H1 (cell line): ENCODE measurements around the gene KCNMA1. TPM values are rescaled to one million over a fixed set of nuclear protein-coding genes. Genes with fewer than 3 reads are reported as not detected.

ENCODE experiments used
- CTCF ChIA-PET: fragments of 300-600 bp; sonication (Branson Sonifier 250); formaldehyde crosslinking; loops from one replicate; lab custom pipeline; 2021; ENCODE audit not compliant: partially characterized antibody; lab: Charles Lee
- POLR2A ChIA-PET: fragments of 300-600 bp; sonication (Branson Sonifier 250); formaldehyde crosslinking; loops from one replicate; lab custom pipeline; 2021; ENCODE audit warnings: inconsistent platforms; ENCODE audit not compliant: partially characterized antibody; lab: Charles Lee
- DNase-seq, 2 experiments: peaks; one replicate each; pipeline versions ENCODE4 v3.0.0 to v3.0.0-alpha.2; 2010 to 2022; ENCODE audit warnings: low spot score in 2 of 2, low read depth in 1 of 2, mixed read lengths in 1 of 2
- FAIRE-seq: peaks from 2 replicates; lab custom pipeline; 2011; peaks lifted over from hg19 to GRCh38; lab: Jason Lieb, UNC
- H2AFZ ChIP-seq: 2 replicates; pipeline ENCODE4 v1.8.1; 2012; ENCODE audit warnings: low read length, inconsistent platforms
- H2AK5ac ChIP-seq: 2 replicates; pipeline ENCODE4 v1.6.1; 2013; ENCODE audit warnings: low read depth, low read length
- H2BK120ac ChIP-seq: replicated peaks from 2 replicates; pipeline ENCODE3; 2013; ENCODE audit warnings: low read depth, low read length, inconsistent platforms
- H2BK12ac ChIP-seq: 2 replicates; pipeline ENCODE4 v1.6.1; 2013; ENCODE audit warnings: low read depth, low read length
- H2BK15ac ChIP-seq: 2 replicates; pipeline ENCODE4 v1.6.1; 2013; ENCODE audit warnings: low read length
- H2BK20ac ChIP-seq: 2 replicates; pipeline ENCODE4 v1.6.1; 2013; ENCODE audit warnings: low read length
- H2BK5ac ChIP-seq: 2 replicates; pipeline ENCODE4 v1.6.1; 2013; ENCODE audit warnings: low read depth, low read length
- H3K14ac ChIP-seq: 2 replicates; pipeline ENCODE4 v1.6.1; 2013; ENCODE audit warnings: inconsistent platforms; ENCODE audit not compliant: insufficient read length
- H3K18ac ChIP-seq: 2 replicates; pipeline ENCODE4 v1.6.1; 2013; ENCODE audit warnings: low read length; ENCODE audit errors: extremely low read depth
- H3K23ac ChIP-seq: 2 replicates; pipeline ENCODE4 v1.6.1; 2013; ENCODE audit warnings: inconsistent platforms; ENCODE audit not compliant: insufficient read length
- H3K23me2 ChIP-seq: 2 replicates; pipeline ENCODE4 v1.6.1; 2013; ENCODE audit warnings: low read depth, low read length
- H3K27ac ChIP-seq: 2 replicates; pipeline ENCODE4 v1.6.1; 2011; ENCODE audit warnings: low read depth, low read length, inconsistent platforms
- H3K27me3 ChIP-seq, 4 experiments: replicated peaks in 1 of 4; 1 replicate in 1 of 4; 2 replicates in 3 of 4; pipeline versions ENCODE4 v1.6.1 to v1.8.1; 2011 to 2013; ENCODE audit warnings: low read length in 3 of 4, mild to moderate bottlenecking in 3 of 4, inconsistent platforms in 2 of 4, mixed read lengths in 2 of 4, moderate library complexity in 1 of 4; ENCODE audit not compliant: control insufficient read depth in 3 of 4, insufficient read depth in 3 of 4; ENCODE audit errors: extremely low read depth in 1 of 4
- H3K36me3 ChIP-seq, 4 experiments: 2 replicates each; pipeline versions ENCODE4 v1.6.1 to v1.8.1; 2011 to 2013; ENCODE audit warnings: mild to moderate bottlenecking in 4 of 4, low read length in 3 of 4, moderate library complexity in 2 of 4, control low read depth in 1 of 4, inconsistent platforms in 1 of 4; ENCODE audit not compliant: insufficient read depth in 4 of 4, control insufficient read depth in 2 of 4
- H3K4ac ChIP-seq: replicated peaks from 2 replicates; pipeline ENCODE3; 2013; ENCODE audit warnings: low read length, low read depth, mixed read lengths, inconsistent platforms; ENCODE audit not compliant: insufficient read length
- H3K4me1 ChIP-seq, 4 experiments: replicated peaks in 1 of 4; 1 replicate in 1 of 4; 2 replicates in 3 of 4; pipeline versions ENCODE4 v1.6.1 to v1.8.1; 2011 to 2013; ENCODE audit warnings: low read length in 3 of 4, inconsistent platforms in 2 of 4, mixed read lengths in 1 of 4; ENCODE audit not compliant: insufficient read depth in 4 of 4, control insufficient read depth in 3 of 4
- H3K4me2 ChIP-seq, 2 experiments: 2 replicates each; pipeline versions ENCODE4 v1.6.1 to v1.8.1; 2011 to 2013; ENCODE audit warnings: low read depth in 2 of 2, low read length in 2 of 2, control low read depth in 1 of 2, inconsistent platforms in 1 of 2, mild to moderate bottlenecking in 1 of 2; ENCODE audit not compliant: insufficient read depth in 1 of 2
- H3K4me3 ChIP-seq, 4 experiments: fragments of 200-600, 300-600 bp in 1 of 4; sonication (generic), shearing (Covaris generic), sonication (Bioruptor Twin) in 1 of 4; 2 replicates each; pipeline versions ENCODE4 v1.5.1 to v1.8.1; 2011 to 2016; ENCODE audit warnings: low read length in 4 of 4, low read depth in 3 of 4, control low read depth in 2 of 4, inconsistent platforms in 2 of 4, mild to moderate bottlenecking in 2 of 4, mixed read lengths in 1 of 4, moderate library complexity in 1 of 4; ENCODE audit not compliant: insufficient read depth in 2 of 4; ENCODE audit errors: extremely low read depth in 1 of 4
- H3K56ac ChIP-seq: replicated peaks from 2 replicates; pipeline ENCODE3; 2013; ENCODE audit warnings: low read depth, mild to moderate bottlenecking, mixed read lengths, low read length, inconsistent platforms; ENCODE audit not compliant: insufficient read length
- H3K79me1 ChIP-seq: 2 replicates; pipeline ENCODE4 v1.6.1; 2013; ENCODE audit warnings: low read depth, low read length, control low read depth
- H3K79me2 ChIP-seq, 2 experiments: 2 replicates each; pipeline versions ENCODE4 v1.6.1 to v1.8.1; 2012 to 2013; ENCODE audit warnings: low read length in 2 of 2, mild to moderate bottlenecking in 2 of 2, inconsistent platforms in 1 of 2; ENCODE audit not compliant: insufficient read depth in 2 of 2, control insufficient read depth in 1 of 2
- H3K9ac ChIP-seq, 4 experiments: replicated peaks in 1 of 4; 1 replicate in 1 of 4; 2 replicates in 3 of 4; pipeline versions ENCODE4 v1.6.1 to v1.8.1; 2011 to 2013; ENCODE audit warnings: low read depth in 3 of 4, low read length in 3 of 4, control low read depth in 2 of 4, mild to moderate bottlenecking in 2 of 4, moderate library complexity in 2 of 4, inconsistent platforms in 1 of 4; ENCODE audit errors: extremely low read depth in 1 of 4
- H3K9me3 ChIP-seq, 2 experiments: 2 replicates each; pipeline versions ENCODE4 v1.6.1 to v1.8.1; 2012 to 2013; ENCODE audit warnings: mild to moderate bottlenecking in 2 of 2, moderate library complexity in 2 of 2, control low read depth in 1 of 2, inconsistent platforms in 1 of 2, low read depth in 1 of 2, low read length in 1 of 2, mixed read lengths in 1 of 2; ENCODE audit not compliant: insufficient read depth in 2 of 2
- H4K20me1 ChIP-seq, 2 experiments: replicated peaks in 1 of 2; 2 replicates each; pipeline versions ENCODE3 to v1.8.1; 2011 to 2013; ENCODE audit warnings: inconsistent platforms in 2 of 2, low read length in 2 of 2, mild to moderate bottlenecking in 1 of 2; ENCODE audit not compliant: insufficient read depth in 2 of 2, control insufficient read depth in 1 of 2
- H4K5ac ChIP-seq: 2 replicates; pipeline ENCODE4 v1.6.1; 2013; ENCODE audit warnings: low read length, low read depth, mixed read lengths, inconsistent platforms; ENCODE audit not compliant: insufficient read length
- H4K8ac ChIP-seq: 2 replicates; pipeline ENCODE4 v1.8.0; 2013; ENCODE audit warnings: mild to moderate bottlenecking, moderate library complexity, low read length, inconsistent platforms; ENCODE audit not compliant: insufficient read depth; ENCODE audit errors: extremely low read depth
- H4K91ac ChIP-seq: replicated peaks from 2 replicates; pipeline ENCODE3; 2013; ENCODE audit warnings: low read length, mixed read lengths, inconsistent platforms; ENCODE audit not compliant: insufficient read length
- BCL11A ChIP-seq, 2 experiments: IDR thresholded peaks; one replicate each; pipeline ENCODE4 v1.6.1; 2011; ENCODE audit warnings: low read depth in 2 of 2, low read length in 2 of 2, mild to moderate bottlenecking in 2 of 2
- CBX8 ChIP-seq: fragments of 300-800, 300-1000 bp; sonication (generic); IDR thresholded peaks from 2 replicates; pipeline ENCODE4 v1.7.1; 2016; ENCODE audit warnings: low read depth, low read length, borderline replicate concordance
- POU5F1 ChIP-seq: IDR thresholded peaks from 2 replicates; pipeline ENCODE4 v1.6.1; 2011; ENCODE audit warnings: low read depth, mild to moderate bottlenecking, low read length, moderate library complexity
- RBBP5 ChIP-seq: IDR thresholded peaks from 2 replicates; pipeline ENCODE4 v1.7.1; 2012; ENCODE audit warnings: low read depth, mild to moderate bottlenecking, inconsistent platforms, low read length, moderate library complexity, borderline replicate concordance
- TAF1 ChIP-seq: IDR thresholded peaks from 2 replicates; pipeline ENCODE4 v1.6.1; 2011; ENCODE audit warnings: mild to moderate bottlenecking, low read depth, low read length
- WGBS, 2 experiments: shearing (Covaris generic) in 1 of 2; methylation state at CpG; one replicate each; pipeline versions ENCODE4 v1.1.6 to v1.1.7; 2013 to 2015; ENCODE audit warnings: low lambda C conversion rate in 2 of 2, mixed read lengths in 2 of 2, inconsistent platforms in 1 of 2, low coverage in 1 of 2, missing lambda C conversion rate in 1 of 2; ENCODE audit not compliant: insufficient replicate concordance in 2 of 2, insufficient coverage in 1 of 2, insufficient read length in 1 of 2; ENCODE audit errors: extremely low coverage in 1 of 2, missing lambda C conversion rate in 1 of 2; 5-methylcytosine and 5-hydroxymethylcytosine counted together
- polyA plus RNA-seq, 7 experiments: library from polyadenylated mRNA; depleted of rRNA in 3 of 7; stranded (reverse) in 5 of 7; unstranded in 2 of 7; fragments of >200 nt in 5 of 7; fragments of 200-250 nt in 2 of 7; gene quantifications; 1 replicate in 5 of 7; 2 replicates in 1 of 7; 4 replicates in 1 of 7; pipeline versions ENCODE4 v1.2.1 to v1.2.3, GENCODE V29; 2011 to 2013; ENCODE audit warnings: missing spikeins in 2 of 7, mixed read lengths in 2 of 7
- total RNA-seq: library from RNA; stranded (reverse); fragmentation: NEBNext Ultra II Directional; extraction: Animal tissue kit (Norgen Biotek cat#: 25700); gene quantifications from 2 replicates; pipeline ENCODE4 v1.2.1, GENCODE V29; 2021
- TF ChIP-seq, protein P1 (sequence below): IDR thresholded peaks from 2 replicates; pipeline ENCODE4 v1.6.1; 2011; ENCODE audit warnings: low read length, improper control_type of control experiment

The KCNMA1 gene
- total and polyA plus RNA-seq, 2 of the 8 experiments (the other 6 are each of a cell fraction or from before 2014, with no cell fraction given), result 10.2 to 11.1 TPM

DNA sequence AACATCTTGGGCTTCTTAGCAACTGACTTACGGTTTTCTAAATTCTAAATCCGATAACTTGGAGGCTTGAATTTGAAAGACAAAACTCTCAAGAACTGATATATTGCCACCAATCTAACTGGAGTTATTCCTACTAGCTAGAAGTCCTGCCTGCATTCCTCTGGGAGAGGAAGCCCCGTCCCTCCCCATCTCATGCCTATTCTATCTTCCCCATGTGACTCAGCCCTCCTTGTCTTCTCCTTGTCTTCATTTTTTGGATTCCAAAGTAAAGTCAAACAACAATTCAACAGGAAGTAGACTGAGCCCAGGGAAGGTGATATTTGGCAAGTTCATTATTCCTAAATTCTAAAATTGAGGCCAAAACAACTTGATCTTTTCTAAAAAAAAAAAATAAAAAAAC lies 587.7 kb downstream of the KCNMA1 start:
- Histone ChIP-seq H2BK120ac (no peak overlapping the region), H2BK20ac (no peak overlapping the region), H3K23me2 (no peaks in the 10 kb centered on the region), H3K9ac (no peak overlapping the region), H2BK15ac (no peak overlapping the region), H2BK12ac (no peak overlapping the region), H4K20me1 (no peaks in the 10 kb centered on the region), H3K14ac (no peak overlapping the region), H3K9me3 (no peaks in the 10 kb centered on the region), H3K56ac (no peak overlapping the region), H3K79me1 (no peaks in the 10 kb centered on the region), H3K4me2 (no peak overlapping the region), H2AK5ac (no peak overlapping the region), H3K18ac (no peak overlapping the region), H3K4ac (no peak overlapping the region), H2AFZ (no peak overlapping the region), H3K36me3 (no peaks in the 10 kb centered on the region), H3K27me3 (peaks cover 0 to 1% (median 0%) of the 10 kb centered on the region in 4 experiments; a peak in 1 of 7 replicates), H3K4me1 (peaks cover 0 to 4% (median 2%) of the 10 kb centered on the region in 4 experiments; a peak in 3 of 7 replicates), H3K4me3 (no peak overlapping the region), H2BK5ac (no peak overlapping the region), H4K5ac (no peak overlapping the region), H3K79me2 (no peaks in the 10 kb centered on the region), H4K8ac (no peak overlapping the region), H4K91ac (no peak overlapping the region), H3K23ac (no peak overlapping the region), H3K27ac (no peak overlapping the region)
- ChIA-PET CTCF (interaction anchor here (3.8 kb wide), 1 partner anchor 12 kb away, joined by 16 read pairs; no protein-coding TSS in a partner anchor), POLR2A (no interaction called here)
- DNase-seq (peak in 1 of 2 experiments; percentile 11), FAIRE-seq (no peak)
- 89% methylated on average over 3 of the region's 3 CpGs; no CpG with 5 or more reads in 1 of the 2 experiments for WGBS, 2 experiments
- TF ChIP-seq RBBP5, result no peak
- no peak for TF ChIP-seq POU5F1
- TF ChIP-seq CBX8, result no peak
- TF ChIP-seq, protein P1, sequence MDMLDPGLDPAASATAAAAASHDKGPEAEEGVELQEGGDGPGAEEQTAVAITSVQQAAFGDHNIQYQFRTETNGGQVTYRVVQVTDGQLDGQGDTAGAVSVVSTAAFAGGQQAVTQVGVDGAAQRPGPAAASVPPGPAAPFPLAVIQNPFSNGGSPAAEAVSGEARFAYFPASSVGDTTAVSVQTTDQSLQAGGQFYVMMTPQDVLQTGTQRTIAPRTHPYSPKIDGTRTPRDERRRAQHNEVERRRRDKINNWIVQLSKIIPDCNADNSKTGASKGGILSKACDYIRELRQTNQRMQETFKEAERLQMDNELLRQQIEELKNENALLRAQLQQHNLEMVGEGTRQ, result no peak
- no peak for TF ChIP-seq BCL11A (IDR thresholded peaks at IDR 0.05; ENCODE audit: low read depth in 2 of 2, low read length in 2 of 2)
- no peak for TF ChIP-seq TAF1
